Tibial artery (tissue), 4 donors: Measurements from ENCODE around the gene PATZ1.
A peak's percentile ranks its signal among the peaks of the same experiment; 100 is the strongest.

Source experiments
- DNase-seq, 2 donors: peaks; one replicate each; pipeline ENCODE4 v3.0.0-alpha.2; 2019
- H3K27ac ChIP-seq, 2 donors: fragments of 200-600 bp; sonication (generic) in 1 of 2; 1 replicate in 1 of 2; 2 replicates in 1 of 2; pipeline ENCODE4 v1.5.1; 2018 to 2019; ENCODE audit warnings: mild to moderate bottlenecking in 1 of 2
- H3K27me3 ChIP-seq, 2 donors: fragments of 200-600 bp; sonication (generic) in 1 of 2; one replicate each; pipeline versions ENCODE4 v1.5.1 to v1.6.0; 2016 to 2019
- H3K36me3 ChIP-seq, 3 donors: fragments of 200-600 bp; sonication (generic) in 2 of 3; one replicate each; pipeline ENCODE4 v1.5.1; 2016 to 2019; ENCODE audit warnings: mild to moderate bottlenecking in 2 of 3
- H3K4me1 ChIP-seq, 4 donors: fragments of 200-600 bp; sonication (generic) in 2 of 4; 1 replicate in 3 of 4; 2 replicates in 1 of 4; pipeline ENCODE4 v1.5.1; 2016 to 2019
- H3K4me3 ChIP-seq, 2 donors: fragments of 200-600 bp; sonication (generic) in 1 of 2; 1 replicate in 1 of 2; 2 replicates in 1 of 2; pipeline ENCODE4 v1.5.1; 2018 to 2019; ENCODE audit warnings: mild to moderate bottlenecking in 2 of 2
- H3K9me3 ChIP-seq, 3 donors: fragments of 200-600 bp; sonication (generic) in 1 of 3; one replicate each; pipeline ENCODE4 v1.5.1; 2016 to 2019
- CTCF ChIP-seq, 2 experiments: fragments of 200-600 bp in 1 of 2; fragments of 450-650 bp in 1 of 2; IDR thresholded peaks; one replicate each; pipeline ENCODE4 v1.5.1; 2017 to 2019; ENCODE audit warnings: antibody characterized with exemption in 2 of 2, mild to moderate bottlenecking in 1 of 2, moderate library complexity in 1 of 2
- intact Hi-C: fragments of 100-400 bp; cut with DNase I; formaldehyde crosslinking; loops from one replicate; pipeline ENCODE4 v1.15.0; 2023; ENCODE audit warnings: low total_unique reads

Gene PATZ1

GRCh38 chr22:31302537-31302936 lies 43.6 kb downstream of the PATZ1 start:
- Histone ChIP-seq H3K4me3 (no peak overlapping the region), H3K27ac (no peak overlapping the region), H3K4me1 (peaks cover 0 to under 1% (median 0%) of the 10 kb centered on the region in 4 donors), H3K36me3 (no peaks in the 10 kb centered on the region), H3K27me3 (no peaks in the 10 kb centered on the region), H3K9me3 (no peaks in the 10 kb centered on the region)
- intact Hi-C loops = no loop called here
- no peak for TF ChIP-seq CTCF (IDR thresholded peaks at IDR 0.05)
- DNase-seq = no peak

DNA sequence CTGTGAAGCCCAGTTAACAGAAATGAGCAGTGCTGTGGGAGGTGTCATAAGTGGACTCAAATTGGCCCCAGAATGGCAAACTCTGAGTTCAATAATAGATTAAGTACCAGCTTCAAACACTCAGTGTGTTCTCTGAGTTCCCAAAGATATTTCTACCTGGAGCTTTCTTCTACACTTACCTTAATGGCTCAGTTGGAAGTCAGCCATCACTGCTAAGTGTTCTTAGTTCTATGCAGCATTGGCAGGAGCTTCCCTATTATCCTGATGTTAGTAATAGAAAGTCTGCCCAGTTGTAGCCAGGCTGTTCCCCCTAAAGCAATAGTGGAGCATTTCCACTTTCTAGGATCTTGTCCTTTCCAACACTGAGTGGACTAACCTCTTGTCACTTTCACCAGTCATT lies 44.1 kb downstream of the PATZ1 start:
- H3K4me1 ChIP-seq = peaks cover 0 to 6% (median 0%) of the 10 kb centered on the region in 4 donors
- intact Hi-C loops = no loop called here
- TF ChIP-seq CTCF (IDR thresholded peaks at IDR 0.05) = no peak
- no peak overlapping the region for H3K4me3 ChIP-seq
- H3K27ac ChIP-seq = no peak overlapping the region
- H3K9me3 ChIP-seq = no peaks in the 10 kb centered on the region
- DNase-seq = no peak
- H3K36me3 ChIP-seq = no peaks in the 10 kb centered on the region
- no peaks in the 10 kb centered on the region for H3K27me3 ChIP-seq

DNA sequence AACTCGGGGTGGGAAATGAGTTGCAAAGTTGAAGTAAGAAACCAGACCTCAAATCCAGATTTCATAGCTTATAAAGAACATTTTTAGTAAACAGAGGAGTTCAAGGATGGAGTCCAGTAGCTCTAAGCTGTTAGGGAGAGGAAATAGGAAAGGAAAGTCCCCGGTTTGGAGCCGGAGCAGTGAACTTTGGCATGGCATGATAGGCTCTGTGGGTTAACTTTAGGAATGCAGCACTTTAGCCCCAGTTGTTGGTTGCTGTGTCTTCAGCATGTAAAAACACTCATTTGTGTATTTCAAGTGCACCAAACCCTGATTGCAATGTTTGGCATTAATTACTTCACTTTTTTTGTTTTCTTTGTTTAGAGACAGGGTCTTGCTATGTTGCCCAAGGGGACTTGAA lies 45.2 kb downstream of the PATZ1 start:
- Histone ChIP-seq H3K27me3 (no peaks in the 10 kb centered on the region), H3K27ac (no peak overlapping the region), H3K36me3 (no peaks in the 10 kb centered on the region), H3K9me3 (no peaks in the 10 kb centered on the region), H3K4me1 (peaks cover 0 to 17% (median 3%) of the 10 kb centered on the region in 4 donors), H3K4me3 (no peak overlapping the region)
- no peak for DNase-seq
- no peak for TF ChIP-seq CTCF (IDR thresholded peaks at IDR 0.05)
- intact Hi-C loops = no loop called here

DNA sequence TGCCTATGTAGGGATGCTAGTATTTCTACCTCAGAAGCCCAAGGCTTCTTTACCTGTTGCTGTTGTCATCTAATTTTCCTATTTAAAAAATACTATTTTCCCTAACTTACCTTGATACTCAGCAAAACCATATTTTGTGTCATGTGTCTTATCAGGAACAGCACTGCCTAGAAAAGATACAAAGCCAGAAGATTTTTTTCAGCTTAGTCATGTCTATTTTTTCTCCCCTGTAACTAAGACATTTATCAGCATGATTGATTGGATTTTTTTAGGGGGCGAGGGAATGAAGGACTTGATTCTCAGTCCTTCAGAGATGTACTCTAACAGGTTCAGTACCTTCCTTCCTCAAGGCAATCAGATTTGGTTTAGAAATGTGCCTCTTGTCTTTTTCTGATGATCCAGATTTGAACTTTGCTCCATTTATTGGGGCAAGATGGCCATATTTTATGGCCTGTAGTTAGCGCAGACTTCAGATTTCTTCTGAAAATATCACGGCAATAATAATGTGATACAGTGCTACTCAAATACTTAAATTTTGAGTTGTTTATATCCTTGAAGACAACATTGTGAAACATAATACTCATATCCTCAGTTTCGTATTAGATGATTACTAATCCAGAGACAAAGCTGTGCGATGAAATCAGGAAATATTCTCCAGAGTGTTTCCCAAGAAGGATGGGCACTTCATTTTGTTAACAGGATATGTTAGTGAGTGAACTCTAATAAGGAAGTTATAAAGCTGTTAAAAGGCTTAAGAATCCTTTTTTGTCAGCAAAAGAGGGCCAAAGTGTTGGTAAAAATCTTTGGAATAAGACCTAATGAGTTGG lies 50.1 kb downstream of the PATZ1 start:
- no peaks in the 10 kb centered on the region for H3K9me3 ChIP-seq
- intact Hi-C loops = loop anchor here (10.0 kb wide), 1 partner anchor 49 kb away; the partner anchor contains the start of gene PATZ1
- peak overlapping the region; percentile 48 to 61 for H3K27ac ChIP-seq
- TF ChIP-seq CTCF (IDR thresholded peaks at IDR 0.05) = no peak
- peaks cover 0 to 46% (median 19%) of the 10 kb centered on the region in 4 donors for H3K4me1 ChIP-seq
- H3K27me3 ChIP-seq = no peaks in the 10 kb centered on the region
- no peaks in the 10 kb centered on the region for H3K36me3 ChIP-seq
- H3K4me3 ChIP-seq = no peak overlapping the region
- DNase-seq = no peak

DNA sequence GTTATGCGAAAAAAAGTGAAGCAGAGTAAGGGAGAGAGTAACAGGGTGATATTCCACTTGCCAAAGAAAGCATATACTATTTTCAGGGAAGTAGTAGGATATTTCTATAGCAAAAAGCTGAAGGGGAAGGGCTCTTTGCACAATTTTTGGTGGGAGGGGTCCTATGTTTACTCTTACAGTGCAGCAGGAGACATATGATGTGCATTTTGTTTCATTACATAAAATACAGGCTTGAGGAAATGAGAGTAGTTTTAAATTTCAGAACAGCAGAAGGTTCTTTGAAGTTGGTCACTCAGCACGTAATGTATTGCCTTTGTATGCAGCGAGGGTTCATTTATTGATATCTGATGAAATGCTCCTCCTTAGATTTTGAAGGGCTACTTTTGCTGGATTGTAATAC lies 50.8 kb downstream of the PATZ1 start:
- H3K9me3 ChIP-seq = no peaks in the 10 kb centered on the region
- H3K27me3 ChIP-seq = no peaks in the 10 kb centered on the region
- no peak for DNase-seq
- no peaks in the 10 kb centered on the region for H3K36me3 ChIP-seq
- intact Hi-C loops = loop anchor here (10.0 kb wide), 1 partner anchor 49 kb away; the partner anchor contains the start of gene PATZ1
- TF ChIP-seq CTCF (IDR thresholded peaks at IDR 0.05) = no peak
- H3K4me3 ChIP-seq = no peak overlapping the region
- peak overlapping the region; percentile 48 to 61 for H3K27ac ChIP-seq
- peaks cover 0 to 46% (median 19%) of the 10 kb centered on the region in 4 donors for H3K4me1 ChIP-seq
